Endothelial cell of hepatic sinusoid (primary cell): Measurements from ENCODE around the gene RFPL3.
"Not testable (repeated sequence)": the region's sequence is repeated elsewhere in the genome, so short reads cannot be mapped to it uniquely, and the experiment has no call there.

ENCODE experiments used
- in situ Hi-C: cut with HindIII; loops from 2 replicates; pipeline ENCODE4 v1.10.0; 2017; ENCODE audit warnings: low sequenced_read_pairs

RFPL3 gene

DNA sequence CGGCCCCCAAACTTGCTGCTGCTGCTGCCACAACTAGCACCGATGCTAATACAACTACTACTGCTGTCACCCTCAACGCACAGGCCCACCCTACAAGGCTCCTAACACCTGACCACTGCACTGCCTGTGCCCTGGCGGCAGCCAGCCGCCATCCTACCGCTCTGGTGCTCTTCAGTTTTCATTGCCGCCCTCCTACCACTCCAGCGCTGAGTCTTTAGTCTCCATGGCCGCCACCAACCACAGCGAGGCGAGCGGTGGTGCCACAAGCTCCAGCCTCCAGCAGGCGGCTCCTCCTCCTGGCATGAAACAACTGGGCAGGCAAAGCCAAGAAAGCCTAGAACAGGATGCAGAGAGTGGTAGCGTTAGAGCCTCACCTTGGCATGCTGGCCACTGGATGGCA lies 5.0 kb upstream of the RFPL3 start:
- in situ Hi-C loops, result no loop called here

DNA sequence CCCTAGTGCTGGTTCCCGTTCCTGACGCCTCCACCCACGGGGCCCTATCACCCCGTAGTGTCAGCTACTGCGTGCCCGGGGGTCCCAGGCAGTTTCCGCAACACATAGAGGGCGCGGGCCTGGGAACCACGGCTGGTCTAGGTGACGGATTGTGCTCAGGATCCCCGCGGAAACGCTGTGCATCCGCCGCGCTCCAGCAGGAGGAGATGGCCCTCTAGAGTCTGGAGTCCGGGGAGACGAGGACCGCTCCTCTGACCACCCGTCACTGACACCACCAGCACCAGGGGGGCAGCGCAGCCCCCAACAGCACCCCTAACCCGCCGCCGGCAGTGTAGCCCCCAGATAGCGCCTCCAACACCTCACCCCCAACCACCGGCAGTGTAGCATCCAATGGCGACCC lies 4.4 kb upstream of the RFPL3 start:
- in situ Hi-C loops, result no loop called here

DNA sequence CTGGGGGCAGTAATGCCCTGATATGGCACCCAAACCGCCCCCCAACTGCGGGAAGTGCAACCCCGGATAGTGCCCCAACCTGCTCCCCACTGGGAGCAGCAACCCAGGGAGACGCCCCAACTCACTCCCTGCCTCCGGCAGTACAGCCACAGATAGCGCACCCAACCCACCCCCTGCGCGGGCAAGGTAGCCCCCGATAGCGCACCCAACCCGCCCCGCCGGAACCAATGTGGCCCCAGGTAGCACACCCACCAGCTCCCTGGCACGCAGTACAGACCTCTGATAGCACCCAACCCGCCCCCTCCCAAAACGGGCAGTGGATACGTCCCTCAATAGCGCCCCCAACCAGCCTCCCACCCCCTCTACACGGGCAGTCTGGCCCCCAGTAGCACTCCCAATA lies 3.8 kb upstream of the RFPL3 start:
- in situ Hi-C loops, result no loop called here

DNA sequence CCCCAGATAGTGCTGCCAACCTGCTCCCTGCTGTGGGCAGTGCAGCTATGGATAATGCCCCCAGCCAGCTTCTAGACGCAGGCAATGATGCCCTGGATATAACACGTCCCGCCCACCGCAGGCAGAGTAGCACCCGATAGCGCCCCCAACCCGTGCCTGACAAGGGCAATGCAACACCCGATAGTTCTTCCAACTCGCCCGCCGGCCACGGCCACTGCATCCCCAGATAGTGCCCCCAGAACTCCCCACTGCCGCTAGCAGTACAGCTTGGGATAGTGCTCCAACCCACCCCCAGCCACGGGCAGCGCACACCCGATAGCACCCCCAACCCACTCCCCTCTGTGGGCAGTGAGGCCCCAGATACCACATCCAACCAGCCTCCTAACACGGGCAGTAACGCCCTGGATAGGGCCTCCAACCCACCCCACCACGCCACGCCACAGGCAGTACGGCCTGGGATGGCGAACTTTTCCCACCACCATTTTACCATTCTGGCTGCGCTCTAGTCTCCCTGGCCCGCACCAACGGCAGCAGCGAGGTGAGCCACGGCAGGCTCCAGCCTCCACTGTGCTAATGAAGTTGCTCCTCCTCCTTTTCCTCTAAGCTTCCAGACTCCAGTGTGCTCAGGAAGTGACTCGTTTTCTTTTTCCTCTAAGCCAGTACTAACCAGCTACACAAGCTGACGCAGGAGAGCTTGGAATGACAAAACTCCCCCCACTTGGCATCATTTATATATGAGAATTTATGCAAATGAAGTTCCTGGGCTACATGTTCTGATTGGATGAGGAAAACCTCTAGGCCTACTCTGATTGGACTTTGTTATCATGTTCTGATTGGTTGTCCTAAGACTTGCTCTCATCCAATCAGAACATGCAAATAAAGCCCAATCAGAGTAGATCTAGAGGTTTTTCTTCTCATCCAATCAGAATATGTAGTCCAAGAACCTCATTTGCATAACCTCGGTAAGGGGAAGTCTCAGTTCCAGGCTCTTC lies 3.0 kb upstream of the RFPL3 start:
- in situ Hi-C loops, result no loop called here

DNA sequence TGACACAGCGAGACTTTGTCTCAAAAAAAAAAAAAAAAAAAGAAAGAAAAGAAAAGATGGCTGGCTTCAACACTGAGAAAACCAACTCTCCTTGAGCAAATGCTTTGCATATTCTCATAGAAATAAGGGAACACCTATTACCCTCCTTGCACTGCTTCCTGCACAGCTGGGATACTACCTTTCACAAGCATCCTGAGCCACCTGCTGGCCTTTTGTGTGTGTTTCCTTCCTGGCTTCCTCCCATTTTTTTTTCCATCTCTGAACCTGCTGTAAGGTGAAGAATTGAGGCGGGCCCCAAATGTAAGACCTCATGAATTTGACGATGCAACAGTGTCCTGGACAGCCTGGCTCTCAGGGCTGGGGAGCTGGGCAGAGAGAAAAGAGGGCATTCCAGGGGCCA lies 1.9 kb upstream of the RFPL3 start:
- in situ Hi-C loops, result no loop called here

DNA sequence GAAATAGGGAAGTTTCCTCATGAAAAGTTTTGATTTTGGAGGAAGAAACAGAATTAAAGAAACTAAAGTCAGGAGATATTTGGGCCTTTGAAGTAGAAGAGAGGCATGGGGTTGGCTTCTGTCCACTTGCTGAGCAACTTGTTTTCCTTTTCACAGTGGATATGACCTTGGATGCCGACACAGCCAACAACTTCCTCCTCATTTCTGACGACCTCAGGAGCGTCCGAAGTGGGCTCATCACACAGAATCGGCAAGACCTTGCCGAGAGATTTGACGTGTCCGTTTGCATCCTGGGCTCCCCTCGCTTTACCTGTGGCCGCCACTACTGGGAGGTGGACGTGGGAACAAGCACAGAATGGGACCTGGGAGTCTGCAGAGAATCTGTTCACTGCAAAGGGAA lies 2.4 kb downstream of the RFPL3 start:
- in situ Hi-C loops, result not testable (repeated sequence)

DNA sequence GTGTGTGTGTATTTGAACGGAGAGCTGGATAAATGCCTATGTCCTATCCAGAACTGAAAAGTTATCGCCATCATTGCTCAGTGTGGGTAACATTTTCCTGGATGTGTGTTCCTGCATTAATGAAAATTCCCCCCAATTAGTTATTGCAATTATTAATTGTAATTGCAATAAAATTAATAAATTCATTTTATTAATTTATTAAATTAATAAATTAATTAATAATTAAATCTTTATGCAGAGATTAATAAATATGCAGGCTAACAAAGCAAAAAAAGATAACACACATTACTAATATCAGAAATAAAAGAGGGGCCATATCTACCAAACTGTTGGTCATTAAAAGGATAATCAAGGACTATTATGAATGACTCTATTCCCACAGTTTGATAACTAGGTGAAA lies 3.6 kb downstream of the RFPL3 start:
- in situ Hi-C loops, result no loop called here

DNA sequence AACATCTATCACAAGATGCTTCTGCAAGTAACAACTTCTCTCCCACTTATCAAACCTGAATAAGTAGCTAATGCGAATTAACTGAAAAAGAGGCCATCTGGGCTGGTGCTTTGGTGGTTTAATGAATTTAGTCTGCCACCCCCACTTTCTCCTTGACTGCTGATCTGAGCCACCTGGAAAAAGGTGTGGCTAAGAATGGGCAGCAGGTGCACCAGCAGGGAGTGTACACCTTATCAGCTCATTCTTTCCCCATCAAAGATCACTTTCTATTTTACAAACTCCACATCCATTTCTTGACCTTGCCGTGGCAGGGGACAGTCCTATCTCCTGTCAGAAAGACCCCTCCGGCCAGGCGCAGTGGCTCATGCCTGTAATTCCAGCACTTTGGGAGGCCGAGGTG lies 6.5 kb downstream of the RFPL3 start:
- in situ Hi-C loops, result no loop called here

DNA sequence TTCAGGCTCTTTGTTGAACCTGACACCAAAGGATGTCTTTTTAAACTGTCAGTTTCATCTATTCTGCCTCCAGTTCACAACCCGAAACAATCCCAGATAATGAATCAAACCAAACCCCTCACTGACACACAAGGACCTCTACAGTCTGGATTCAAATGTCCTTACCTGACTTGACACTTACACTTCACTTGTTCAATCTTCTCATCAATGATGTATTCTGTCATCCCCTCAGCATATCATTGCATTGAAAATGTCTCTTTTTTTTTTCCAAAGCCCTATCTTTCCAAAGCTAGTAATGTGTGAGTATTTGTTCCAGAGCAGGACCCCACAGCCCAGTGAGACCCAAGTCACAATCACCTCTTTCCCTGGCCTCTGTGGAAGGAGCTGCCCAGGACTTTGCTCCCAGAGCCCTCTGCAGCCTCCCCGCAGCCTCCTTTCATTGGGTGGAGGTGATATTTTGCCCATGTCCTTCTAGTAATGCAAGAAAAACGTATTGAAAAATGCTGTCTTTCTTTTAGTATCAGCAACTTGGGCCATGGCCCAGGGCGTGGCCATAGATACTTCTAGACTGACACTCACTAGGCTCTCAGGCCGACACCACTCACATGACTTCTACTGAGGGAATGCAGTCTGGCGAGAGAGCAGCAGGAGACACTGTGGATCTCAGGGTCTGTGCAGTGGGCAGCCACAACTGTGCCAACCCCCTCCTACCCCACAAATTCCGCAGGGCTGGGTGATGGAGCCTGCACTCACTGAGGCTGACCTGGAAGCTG lies 18.2 kb downstream of the RFPL3 start:
- in situ Hi-C loops, result no loop called here

DNA sequence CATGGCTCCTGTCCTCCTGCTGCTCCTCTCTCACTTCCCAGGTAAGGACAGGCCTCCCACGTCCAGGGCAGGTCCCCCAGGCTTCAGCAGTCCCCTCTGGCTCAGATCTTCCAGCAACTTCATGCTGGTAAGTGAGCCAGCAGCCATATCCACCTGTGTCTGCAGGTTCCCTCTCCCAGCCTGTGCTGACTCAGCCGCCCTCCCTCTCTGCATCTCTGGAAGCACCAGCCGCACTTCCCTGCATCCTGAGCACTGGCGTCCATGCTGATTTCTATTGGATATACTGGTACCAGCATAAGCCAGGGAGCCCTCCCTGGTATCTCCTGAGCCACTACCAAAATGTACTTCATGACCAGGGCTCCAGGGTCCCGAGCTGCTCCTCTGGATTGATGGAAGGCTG lies 19.0 kb downstream of the RFPL3 start:
- in situ Hi-C loops, result no loop called here

DNA sequence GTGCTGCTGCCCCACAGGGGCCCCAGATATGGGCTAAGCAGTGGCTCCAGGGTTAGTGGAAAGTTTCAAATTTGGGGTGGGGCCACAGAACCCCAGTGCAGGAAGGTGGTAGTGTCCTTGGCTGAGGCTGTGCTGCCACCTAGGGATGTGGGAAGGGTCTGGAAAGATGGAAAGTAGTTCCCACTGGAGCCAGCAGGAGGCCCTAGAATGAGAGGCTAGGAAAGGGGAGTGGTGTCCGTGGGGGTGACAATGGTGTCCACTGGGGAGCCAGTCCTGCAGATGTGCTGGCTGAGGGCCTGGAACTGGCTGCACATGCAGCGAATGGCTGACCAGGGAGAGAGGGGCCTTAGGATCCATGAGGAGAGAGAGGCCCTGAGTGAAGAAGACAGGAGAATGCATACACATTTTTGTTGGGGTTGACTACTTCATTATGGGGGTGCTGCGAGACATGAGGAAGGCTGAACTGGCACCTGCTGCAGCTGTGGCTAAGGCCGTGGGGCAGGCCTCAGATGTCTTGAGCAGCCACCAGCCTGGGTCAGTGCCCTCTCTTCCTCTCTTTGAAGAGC lies 21.1 kb downstream of the RFPL3 start:
- in situ Hi-C loops, result no loop called here

DNA sequence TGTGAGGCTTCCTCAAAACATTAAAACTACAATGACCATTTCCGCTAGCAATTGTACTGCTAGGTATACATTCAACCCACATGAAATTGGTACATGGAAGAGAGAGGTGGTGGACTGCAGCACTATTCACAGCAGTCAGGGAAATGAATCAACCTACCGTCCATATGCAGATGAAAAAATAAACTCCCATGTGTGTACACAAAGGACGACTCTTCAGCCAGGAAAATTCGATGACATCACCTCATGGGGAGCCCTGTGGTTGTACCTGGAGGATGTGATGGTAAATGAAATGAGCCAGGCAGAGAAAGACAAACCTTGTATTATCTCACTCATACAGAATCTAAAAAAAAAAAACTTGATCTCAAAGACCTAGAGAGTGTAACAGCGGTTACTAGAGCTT lies 23.3 kb downstream of the RFPL3 start:
- in situ Hi-C loops, result no loop called here

DNA sequence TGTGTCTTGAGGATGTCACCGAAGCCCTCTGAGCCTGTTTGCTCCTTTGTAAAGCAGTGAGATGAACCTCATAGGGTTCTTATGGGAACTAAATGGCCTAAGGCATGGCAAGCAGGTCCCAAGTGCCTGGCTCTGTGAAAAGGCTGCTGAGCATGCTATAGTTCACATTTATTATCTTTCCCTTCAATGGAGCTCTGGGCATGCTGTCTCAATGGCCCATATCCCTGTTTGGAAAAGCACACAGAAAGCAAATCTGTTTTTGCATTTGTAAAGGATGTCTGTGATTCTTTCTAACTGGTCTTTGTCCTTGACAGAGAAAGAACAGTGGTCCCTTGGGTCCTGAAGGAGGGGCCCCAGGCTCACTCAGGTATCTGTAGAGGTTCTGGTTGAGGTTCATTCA lies 28.0 kb downstream of the RFPL3 start:
- in situ Hi-C loops, result no loop called here

DNA sequence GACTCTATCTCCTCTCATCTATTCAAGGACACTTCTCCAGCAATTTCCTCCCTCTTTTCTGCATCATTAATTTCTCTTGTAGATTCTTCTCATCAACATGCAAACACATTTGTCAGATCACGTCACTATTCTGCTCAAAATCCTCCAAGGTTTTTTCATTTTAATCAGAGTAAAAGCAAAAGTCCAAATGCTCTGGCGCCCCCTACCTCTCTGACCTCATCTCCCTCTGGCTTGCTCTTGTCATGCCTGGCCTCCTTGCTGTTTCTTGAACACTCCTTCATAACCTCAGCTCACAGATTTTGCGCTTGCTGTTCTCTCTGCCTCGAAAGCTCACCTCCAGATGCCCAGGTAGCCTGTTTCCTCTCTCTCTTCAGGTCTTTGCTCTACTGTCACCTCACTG lies 32.0 kb downstream of the RFPL3 start:
- in situ Hi-C loops, result no loop called here

DNA sequence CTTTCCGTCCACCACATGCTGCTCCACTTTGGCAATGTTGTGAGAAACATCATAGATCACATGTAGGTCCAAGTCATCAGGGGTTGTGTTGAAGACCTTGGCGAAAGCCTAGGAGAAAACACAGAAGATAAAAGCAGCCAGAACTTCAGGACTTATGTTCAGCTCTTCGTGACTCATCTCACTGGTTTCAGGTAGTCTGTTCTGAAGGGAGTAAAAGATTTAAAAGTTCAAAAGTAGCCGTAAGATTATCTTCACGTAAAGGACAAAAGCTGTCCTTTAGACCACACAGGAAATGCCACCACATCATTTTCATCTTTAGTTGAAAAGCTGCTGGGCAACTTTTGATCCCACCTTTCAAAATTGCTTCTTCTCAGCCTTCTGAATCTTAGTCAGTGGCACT lies 37.4 kb downstream of the RFPL3 start:
- in situ Hi-C loops, result no loop called here

DNA sequence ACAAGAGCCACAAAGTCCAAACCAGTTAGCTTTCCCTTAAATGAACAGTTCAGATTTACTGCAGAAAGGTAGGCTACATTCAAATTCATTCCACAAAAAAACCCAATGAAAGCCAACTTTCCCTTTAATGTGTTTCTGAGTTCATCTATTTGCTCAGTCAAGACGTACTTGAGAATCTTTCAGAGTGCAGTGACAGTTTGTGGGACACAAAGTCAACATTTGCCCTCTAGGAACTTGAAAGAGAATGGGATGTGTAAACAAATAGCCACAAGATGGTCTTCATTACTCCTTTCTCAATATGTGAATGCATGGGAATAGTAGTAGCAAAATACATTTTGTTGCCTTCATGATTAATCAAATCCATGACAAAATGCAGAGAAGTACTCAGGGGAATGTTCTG lies 38.6 kb downstream of the RFPL3 start:
- in situ Hi-C loops, result no loop called here

DNA sequence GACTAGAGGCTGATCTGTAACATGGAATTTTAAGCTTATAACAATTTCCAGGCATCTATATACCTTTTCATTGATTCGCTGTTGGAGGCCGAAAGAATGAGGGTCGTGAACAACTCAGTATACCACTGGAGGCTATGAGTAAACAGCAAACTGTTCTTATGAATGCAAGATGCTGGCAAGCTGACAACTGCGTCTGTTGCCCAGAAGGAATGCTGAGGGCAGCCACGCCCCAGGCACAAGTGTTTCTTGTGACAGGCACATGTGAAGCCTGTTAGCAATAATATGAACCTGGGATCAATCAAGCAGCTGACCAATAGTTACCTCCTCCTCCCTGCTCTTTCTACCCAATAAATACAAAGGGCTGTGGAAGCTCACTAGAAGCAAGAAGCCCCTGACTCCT lies 39.1 kb downstream of the RFPL3 start:
- in situ Hi-C loops, result no loop called here

DNA sequence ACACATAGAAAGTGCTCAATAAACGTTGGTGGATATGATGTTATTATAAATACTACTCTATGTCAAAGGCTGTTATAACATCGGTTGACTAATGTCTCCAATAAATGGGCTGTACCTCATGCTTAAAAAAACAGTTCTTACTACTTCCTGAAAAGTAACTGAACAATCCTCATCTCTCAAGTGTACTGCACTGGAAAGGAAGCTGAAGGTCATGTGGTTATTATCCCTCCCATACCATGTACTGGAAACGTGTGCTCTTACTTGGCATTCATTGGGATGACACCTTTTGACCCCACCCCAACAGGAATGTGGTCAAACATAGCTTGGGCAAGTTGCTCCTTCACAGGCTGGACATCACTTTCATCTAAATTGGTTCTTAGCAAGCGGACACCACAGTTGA lies 43.8 kb downstream of the RFPL3 start:
- in situ Hi-C loops, result loop anchor here (10.0 kb wide), 1 partner anchor 57 kb away; no protein-coding TSS in a partner anchor

DNA sequence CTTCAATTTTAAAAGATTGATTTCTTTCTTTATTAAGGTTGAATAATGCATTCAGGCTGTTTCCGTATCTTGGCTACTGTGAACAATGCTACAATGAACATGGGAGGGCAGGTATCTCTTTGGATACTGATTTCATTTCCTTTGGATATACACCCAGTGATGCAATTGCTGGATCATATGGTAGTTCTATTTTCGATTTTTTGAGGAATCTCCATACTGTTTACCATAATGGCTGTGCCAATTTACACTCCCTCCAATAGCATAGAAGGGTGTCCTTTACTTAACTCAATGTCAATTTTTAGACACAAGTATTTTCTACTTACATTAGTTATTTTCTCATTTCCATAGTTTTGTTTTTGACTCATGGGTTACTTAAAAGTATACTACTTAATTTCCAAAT lies 46.4 kb downstream of the RFPL3 start:
- in situ Hi-C loops, result loop anchor here (10.0 kb wide), 1 partner anchor 59 kb away; no protein-coding TSS in a partner anchor

DNA sequence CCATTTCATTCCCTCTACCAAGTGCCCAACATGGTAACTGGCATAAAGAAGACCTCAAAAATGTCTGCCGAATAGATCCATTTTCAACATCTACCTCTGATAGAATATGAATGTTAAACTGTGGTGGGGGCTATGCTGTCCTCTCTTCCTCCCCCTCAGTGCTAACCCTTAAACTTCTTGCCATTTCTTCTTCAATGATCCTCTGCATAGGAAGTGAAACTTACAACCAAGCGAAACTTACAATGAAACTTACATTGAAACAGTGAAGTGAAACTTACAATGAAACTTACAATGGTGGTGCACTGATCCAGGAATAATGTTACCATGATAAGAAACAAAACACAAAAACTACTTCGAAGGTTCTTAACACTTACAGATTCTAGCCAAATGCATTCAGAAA lies 49.6 kb downstream of the RFPL3 start:
- in situ Hi-C loops, result loop anchor here (10.0 kb wide), 1 partner anchor 63 kb away; no protein-coding TSS in a partner anchor

DNA sequence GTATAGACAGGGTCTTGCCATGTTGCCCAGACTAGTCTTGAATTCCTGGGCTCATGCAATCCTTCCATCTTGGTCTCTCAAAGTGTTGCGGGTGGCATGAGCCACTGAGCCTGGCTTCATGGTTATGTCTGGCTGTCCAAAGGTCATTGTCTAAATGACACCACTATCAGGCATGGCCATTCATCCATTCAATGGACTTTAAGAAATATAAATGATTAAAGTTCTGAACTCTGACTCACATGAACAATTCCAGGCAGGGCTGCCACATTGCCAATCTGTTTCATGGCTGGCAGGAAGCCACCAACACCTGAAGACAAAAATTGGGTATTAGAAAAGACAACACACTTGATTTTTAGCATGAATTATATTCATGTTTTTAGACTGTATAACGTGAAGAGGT lies 50.3 kb downstream of the RFPL3 start:
- in situ Hi-C loops, result loop anchor here (10.0 kb wide), 1 partner anchor 63 kb away; no protein-coding TSS in a partner anchor
